SU-DHL-6 (cell line): ENCODE data around the gene KIAA1614.

Source experiments
- CTCF ChIP-seq: fragments of 200-600 bp; sonication (generic); IDR thresholded peaks from one replicate; pipeline ENCODE4 v1.5.1; 2017; ENCODE audit warnings: antibody characterized with exemption, mild to moderate bottlenecking, low read length, moderate library complexity; ENCODE audit not compliant: insufficient read depth, poor library complexity, severe bottlenecking
- EZH2phosphoT487 ChIP-seq: fragments of 200-600 bp; sonication (generic), shearing (Covaris generic); conservative IDR thresholded peaks from 2 replicates; pipeline ENCODE4 v1.6.1; 2018; ENCODE audit warnings: mild to moderate bottlenecking, antibody characterized with exemption, low read length, moderate library complexity, mixed read lengths

DNA sequence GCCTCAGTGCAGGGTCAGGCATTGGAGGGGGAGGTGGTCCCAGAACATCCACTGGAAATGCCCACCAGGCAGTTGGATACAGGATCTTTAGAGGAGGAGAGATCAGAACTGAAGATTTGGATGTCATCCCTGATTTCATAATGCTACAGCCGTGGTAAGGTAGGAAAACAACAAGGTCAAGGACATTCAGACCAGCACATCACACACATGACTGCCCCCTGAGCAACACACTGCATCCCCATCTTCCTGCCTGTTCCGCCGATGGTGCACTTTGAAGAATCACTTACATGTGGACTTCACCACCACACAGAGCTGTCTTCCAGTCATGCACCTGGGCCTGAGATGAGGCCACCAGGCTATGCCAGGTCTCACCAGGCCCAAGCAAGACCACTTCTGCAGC lies 16.7 kb downstream of the KIAA1614 start:
- TF ChIP-seq CTCF (no peak), EZH2phosphoT487 (no peak)
